PC-3 (cell line): ENCODE measurements around the gene SLC9A8. TPM values are rescaled to one million over a fixed set of nuclear protein-coding genes. Genes with fewer than 3 reads are reported as not detected.

Source experiments
- ATAC-seq: fragments of 200-7000 bp; cut with Tn5 transposase; 2 replicates; pipeline ENCODE4 v1.9.1; 2020; ENCODE audit warnings: mild to moderate bottlenecking, moderate library complexity
- BruUV-seq: library from RNA; stranded (reverse); fragments of 400-500 nt; replicated peaks from 2 replicates; lab custom pipeline; 2021; lab: Mats Ljungman, UMichigan
- CTCF ChIA-PET: fragments of 300-600 bp; sonication (Branson Sonifier 250); formaldehyde crosslinking; loops from one replicate; lab custom pipeline; 2022; ENCODE audit warnings: antibody characterized with exemption; lab: Charles Lee
- POLR2A ChIA-PET: fragments of 300-600 bp; sonication (Branson Sonifier 250); formaldehyde crosslinking; loops from one replicate; lab custom pipeline; 2022; ENCODE audit warnings: antibody characterized with exemption; ENCODE audit not compliant: unreplicated experiment; lab: Charles Lee
- DNase-seq: peaks from one replicate; pipeline ENCODE4 v3.0.0-alpha.2; 2015
- H2AFZ ChIP-seq: fragments of 300-600 bp; sonication (generic); 2 replicates; pipeline ENCODE4 v1.6.0; 2016; ENCODE audit warnings: antibody characterized with exemption, low read length
- H3F3A ChIP-seq: fragments of 300-600 bp; sonication (generic); one replicate; pipeline ENCODE4 v1.6.0; 2017; ENCODE audit warnings: antibody characterized with exemption, low read length, control low read depth, mild to moderate bottlenecking; ENCODE audit not compliant: unreplicated experiment
- H3K27ac ChIP-seq: fragments of 300-600 bp; sonication (generic); 2 replicates; pipeline ENCODE4 v1.5.1; 2016; ENCODE audit warnings: mild to moderate bottlenecking, low read length
- H3K27me3 ChIP-seq: fragments of 300-600 bp; sonication (generic); 2 replicates; pipeline ENCODE4 v1.6.1; 2016; ENCODE audit warnings: low read length, mixed read lengths
- H3K36me3 ChIP-seq: fragments of 300-600 bp; sonication (generic); 2 replicates; pipeline ENCODE4 v1.6.1; 2016; ENCODE audit warnings: low read depth, mixed run types, low read length, mixed read lengths
- H3K4me1 ChIP-seq: fragments of 300-600 bp; sonication (generic); 2 replicates; pipeline ENCODE4 v1.5.1; 2016; ENCODE audit warnings: low read length; ENCODE audit not compliant: insufficient read depth
- H3K4me2 ChIP-seq: fragments of 300-600 bp; sonication (generic); 2 replicates; pipeline ENCODE4 v1.6.0; 2016; ENCODE audit warnings: low read length
- H3K4me3 ChIP-seq: fragments of 300-600 bp; sonication (generic); 2 replicates; pipeline ENCODE4 v1.5.1; 2016; ENCODE audit warnings: mild to moderate bottlenecking, low read length, mixed read lengths
- H3K79me2 ChIP-seq: fragments of 300-600 bp; sonication (generic); 2 replicates; pipeline ENCODE4 v1.6.1; 2017; ENCODE audit warnings: low read length, mixed read lengths
- H3K9ac ChIP-seq: fragments of 300-600 bp; sonication (generic); 2 replicates; pipeline ENCODE4 v1.6.0; 2016; ENCODE audit warnings: mild to moderate bottlenecking, low read length
- H3K9me2 ChIP-seq: fragments of 300-600 bp; sonication (generic); replicated peaks from 2 replicates; pipeline ENCODE4 v1.6.1; 2016; ENCODE audit warnings: mixed run types, low read length, mixed read lengths
- H3K9me3 ChIP-seq: fragments of 300-600 bp; sonication (generic); 2 replicates; pipeline ENCODE4 v1.6.1; 2016; ENCODE audit warnings: low read length, mixed read lengths
- H4K20me1 ChIP-seq: fragments of 300-600 bp; sonication (generic); 2 replicates; pipeline ENCODE4 v1.6.1; 2016; ENCODE audit warnings: low read length, mixed read lengths
- CTCF ChIP-seq: fragments of 300-600 bp; sonication (generic); conservative IDR thresholded peaks from 2 replicates; pipeline ENCODE4 v1.5.1; 2017; ENCODE audit warnings: antibody characterized with exemption, low read depth, mild to moderate bottlenecking, low read length
- EZH2 ChIP-seq: fragments of 300-600 bp; sonication (generic); IDR thresholded peaks from one replicate; pipeline ENCODE4 v1.6.1; 2017; ENCODE audit warnings: antibody characterized with exemption, mild to moderate bottlenecking, low read length; ENCODE audit not compliant: unreplicated experiment
- EZH2phosphoT487 ChIP-seq: fragments of 300-600 bp; sonication (generic); IDR thresholded peaks from 2 replicates; pipeline ENCODE4 v1.6.1; 2018; ENCODE audit warnings: mild to moderate bottlenecking, antibody characterized with exemption, low read length, borderline replicate concordance
- intact Hi-C: fragments of 100-400 bp; cut with micrococcal nuclease; formaldehyde crosslinking; loops from 2 replicates; pipeline ENCODE4 v1.9.0; 2023
- total RNA-seq: library from RNA; depleted of rRNA; stranded (reverse); fragments of >200 nt; gene quantifications from 2 replicates; pipeline ENCODE4 v1.2.3, GENCODE V29; 2014

SLC9A8 gene
- total RNA-seq, 1 experiment from 2014 or later = 13.1 TPM

GRCh38 chr20:49791165-49791564, 21.5 kb upstream of the SLC9A8 start:
- no peaks in the 10 kb centered on the region for H3K36me3 ChIP-seq
- no peaks in the 10 kb centered on the region for H3K9me2 ChIP-seq
- no peaks in the 10 kb centered on the region for H3K4me1 ChIP-seq
- H3K9me3 ChIP-seq = no peaks in the 10 kb centered on the region
- BruUV-seq = no TSS peak
- H2AFZ ChIP-seq = no peak overlapping the region
- CTCF ChIA-PET = no interaction called here
- H3K9ac ChIP-seq = no peak overlapping the region
- POLR2A ChIA-PET = no interaction called here
- no peaks in the 10 kb centered on the region for H4K20me1 ChIP-seq
- H3K4me2 ChIP-seq = no peak overlapping the region
- intact Hi-C loops = no loop called here
- no peaks in the 10 kb centered on the region for H3K27me3 ChIP-seq
- DNase-seq (no peak), ATAC-seq (no peak)
- H3F3A ChIP-seq = no peaks in the 10 kb centered on the region
- H3K79me2 ChIP-seq = no peaks in the 10 kb centered on the region
- H3K4me3 ChIP-seq = no peak overlapping the region
- TF ChIP-seq EZH2 = no peak
- TF ChIP-seq CTCF = no peak
- TF ChIP-seq EZH2phosphoT487 = no peak
- no peak overlapping the region for H3K27ac ChIP-seq

- no peaks in the 10 kb centered on the region for H3K9me2 ChIP-seq
- no peaks in the 10 kb centered on the region for H3F3A ChIP-seq
Observed at GRCh38 chr20:49792006-49792405, 20.6 kb upstream of the SLC9A8 start.

GRCh38 chr20:49792611-49793010, 20.0 kb upstream of the SLC9A8 start:
- Histone ChIP-seq H3K27me3 (no peaks in the 10 kb centered on the region), H2AFZ (no peak overlapping the region), H3K4me2 (no peak overlapping the region), H3K9me2 (no peaks in the 10 kb centered on the region), H3K9ac (no peak overlapping the region), H3K9me3 (no peaks in the 10 kb centered on the region), H3K36me3 (no peaks in the 10 kb centered on the region), H3K27ac (no peak overlapping the region), H3F3A (no peaks in the 10 kb centered on the region), H3K4me1 (no peaks in the 10 kb centered on the region), H3K4me3 (no peak overlapping the region), H3K79me2 (no peaks in the 10 kb centered on the region), H4K20me1 (no peaks in the 10 kb centered on the region)
- intact Hi-C loops = no loop called here
- DNase-seq (no peak), ATAC-seq (no peak)
- CTCF ChIA-PET = no interaction called here
- no TSS peak for BruUV-seq
- POLR2A ChIA-PET = no interaction called here
- TF ChIP-seq EZH2 (no peak), CTCF (no peak), EZH2phosphoT487 (no peak)

More at GRCh38 chr20:49792006-49792405, 20.6 kb upstream of the SLC9A8 start:
- Histone ChIP-seq H3K79me2 (no peaks in the 10 kb centered on the region), H4K20me1 (no peaks in the 10 kb centered on the region), H3K4me2 (no peak overlapping the region), H3K27ac (no peak overlapping the region), H3K36me3 (no peaks in the 10 kb centered on the region), H3K9me3 (no peaks in the 10 kb centered on the region), H2AFZ (no peak overlapping the region), H3K4me1 (no peaks in the 10 kb centered on the region), H3K27me3 (no peaks in the 10 kb centered on the region), H3K4me3 (no peak overlapping the region), H3K9ac (no peak overlapping the region)
- BruUV-seq = no TSS peak
- DNase-seq (no peak), ATAC-seq (no peak)
- intact Hi-C loops = no loop called here
- ChIA-PET POLR2A (no interaction called here), CTCF (no interaction called here)
- TF ChIP-seq EZH2 (no peak), CTCF (no peak), EZH2phosphoT487 (no peak)
